Measurements from ENCODE around the gene POGLUT3.

- TF ChIP-seq, protein P1, sequence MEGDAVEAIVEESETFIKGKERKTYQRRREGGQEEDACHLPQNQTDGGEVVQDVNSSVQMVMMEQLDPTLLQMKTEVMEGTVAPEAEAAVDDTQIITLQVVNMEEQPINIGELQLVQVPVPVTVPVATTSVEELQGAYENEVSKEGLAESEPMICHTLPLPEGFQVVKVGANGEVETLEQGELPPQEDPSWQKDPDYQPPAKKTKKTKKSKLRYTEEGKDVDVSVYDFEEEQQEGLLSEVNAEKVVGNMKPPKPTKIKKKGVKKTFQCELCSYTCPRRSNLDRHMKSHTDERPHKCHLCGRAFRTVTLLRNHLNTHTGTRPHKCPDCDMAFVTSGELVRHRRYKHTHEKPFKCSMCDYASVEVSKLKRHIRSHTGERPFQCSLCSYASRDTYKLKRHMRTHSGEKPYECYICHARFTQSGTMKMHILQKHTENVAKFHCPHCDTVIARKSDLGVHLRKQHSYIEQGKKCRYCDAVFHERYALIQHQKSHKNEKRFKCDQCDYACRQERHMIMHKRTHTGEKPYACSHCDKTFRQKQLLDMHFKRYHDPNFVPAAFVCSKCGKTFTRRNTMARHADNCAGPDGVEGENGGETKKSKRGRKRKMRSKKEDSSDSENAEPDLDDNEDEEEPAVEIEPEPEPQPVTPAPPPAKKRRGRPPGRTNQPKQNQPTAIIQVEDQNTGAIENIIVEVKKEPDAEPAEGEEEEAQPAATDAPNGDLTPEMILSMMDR (conservative IDR thresholded peaks at IDR 0.05; ENCODE audit: low read depth, low read length): no peak
- no peak for TF ChIP-seq POLR2A (IDR thresholded peaks at IDR 0.05; ENCODE audit: low read depth, low read length)
- TF ChIP-seq BHLHE40 (IDR thresholded peaks at IDR 0.05; ENCODE audit: low read depth, low read length): no peak
- TF ChIP-seq CEBPB (IDR thresholded peaks at IDR 0.05; ENCODE audit: low read depth, low read length): no peak
- no peak for TF ChIP-seq NFE2L2 (IDR thresholded peaks at IDR 0.05; ENCODE audit: low read depth, low read length)
- TF ChIP-seq USF2 (IDR thresholded peaks at IDR 0.05; ENCODE audit: low read depth, low read length): no peak
- TF ChIP-seq, protein P2, sequence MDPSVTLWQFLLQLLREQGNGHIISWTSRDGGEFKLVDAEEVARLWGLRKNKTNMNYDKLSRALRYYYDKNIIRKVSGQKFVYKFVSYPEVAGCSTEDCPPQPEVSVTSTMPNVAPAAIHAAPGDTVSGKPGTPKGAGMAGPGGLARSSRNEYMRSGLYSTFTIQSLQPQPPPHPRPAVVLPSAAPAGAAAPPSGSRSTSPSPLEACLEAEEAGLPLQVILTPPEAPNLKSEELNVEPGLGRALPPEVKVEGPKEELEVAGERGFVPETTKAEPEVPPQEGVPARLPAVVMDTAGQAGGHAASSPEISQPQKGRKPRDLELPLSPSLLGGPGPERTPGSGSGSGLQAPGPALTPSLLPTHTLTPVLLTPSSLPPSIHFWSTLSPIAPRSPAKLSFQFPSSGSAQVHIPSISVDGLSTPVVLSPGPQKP (IDR thresholded peaks at IDR 0.05; ENCODE audit: borderline replicate concordance, low read depth, low read length): no peak
- no peak for TF ChIP-seq FOS (IDR thresholded peaks at IDR 0.05; ENCODE audit: low read depth, low read length)
These were observed 2.5 kb upstream of the POGLUT3 start for GRCh38 chr11:108500721-108501120.

Measured in IMR-90 (cell line).